Astrocyte (in vitro differentiated cells and primary cell): ENCODE results near the gene IL20RA.
"Not testable (repeated sequence)": the region's sequence is repeated elsewhere in the genome, so short reads cannot be mapped to it uniquely, and the experiment has no call there.

Experiments used
- CTCF ChIP-seq: IDR thresholded peaks from 2 replicates; pipeline ENCODE4 v1.5.1; 2011; ENCODE audit warnings: low read depth, mild to moderate bottlenecking, inconsistent platforms, low read length, moderate library complexity; ENCODE audit not compliant: insufficient read depth
- EZH2 ChIP-seq: IDR thresholded peaks from 2 replicates; pipeline ENCODE4 v1.6.1; 2012; ENCODE audit warnings: mild to moderate bottlenecking, low read length, inconsistent platforms; ENCODE audit not compliant: insufficient read depth

- not testable (repeated sequence) for TF ChIP-seq EZH2, CTCF
Measured at GRCh38 chr6:136973781-136974180, 71.0 kb downstream of the IL20RA start.
